ENCODE results near the gene MARCHF6.

Gene MARCHF6

DNA sequence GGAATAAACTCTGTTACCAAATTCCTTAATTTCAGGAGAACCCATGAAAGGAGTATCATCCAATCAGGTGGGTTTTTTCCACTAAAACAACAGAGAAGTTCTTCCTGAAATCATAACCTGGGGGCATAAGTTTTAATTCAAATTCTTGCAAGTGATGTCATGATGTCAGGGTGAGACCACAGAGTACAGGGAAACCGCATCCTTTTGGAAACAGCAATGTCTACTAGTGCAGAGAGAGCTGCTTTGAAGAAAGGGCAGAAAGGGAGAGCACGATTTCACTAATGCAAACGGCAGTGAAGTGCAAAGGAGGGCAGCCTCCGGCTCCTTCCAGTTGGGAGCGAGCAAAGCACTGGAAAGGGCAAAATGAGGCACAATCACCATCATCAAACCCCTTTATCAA is 25.2 kb upstream of the MARCHF6 start:
- H3K27me3 ChIP-seq (ENCODE audit: insufficient read depth, low read length), result peaks cover 40% of the 10 kb centered on the region
- no peak overlapping the region for H3K4me3 ChIP-seq (ENCODE audit: low read length)
- no peaks in the 10 kb centered on the region for H3K9me3 ChIP-seq (ENCODE audit: insufficient read depth, low read depth, low read length)
- no peak overlapping the region for H3K27ac ChIP-seq (ENCODE audit: low read depth, low read length)
- no peaks in the 10 kb centered on the region for H3K4me1 ChIP-seq (ENCODE audit: insufficient read depth, low read length)
- H3K9ac ChIP-seq (ENCODE audit: low read depth, low read length), result no peak overlapping the region
- H3K36me3 ChIP-seq (ENCODE audit: insufficient read depth, low read length), result no peaks in the 10 kb centered on the region
- 85% methylated on average over 5 of the region's 5 CpGs for WGBS

DNA sequence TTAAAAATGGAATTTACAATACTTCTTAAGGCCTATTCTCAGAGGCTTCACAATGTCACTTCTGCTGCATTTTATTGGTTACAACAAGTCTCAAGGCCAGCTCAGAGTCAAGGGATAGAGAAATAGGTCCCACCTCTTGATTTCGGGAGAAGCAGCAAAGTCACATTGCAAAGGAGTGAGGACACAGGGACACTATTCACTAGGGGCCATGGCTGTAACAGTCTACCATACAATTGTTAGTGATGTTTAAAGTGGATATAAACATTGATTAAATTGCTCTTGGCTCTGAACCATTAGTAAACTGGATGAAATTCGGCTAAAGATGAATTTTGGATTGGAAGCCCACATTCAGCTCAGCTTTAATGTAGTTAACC is 24.1 kb upstream of the MARCHF6 start:
- Histone ChIP-seq H3K9ac (ENCODE audit: low read depth, low read length) (no peak overlapping the region), H3K4me3 (ENCODE audit: low read length) (no peak overlapping the region), H3K27ac (ENCODE audit: low read depth, low read length) (no peak overlapping the region), H3K36me3 (ENCODE audit: insufficient read depth, low read length) (no peaks in the 10 kb centered on the region), H3K27me3 (ENCODE audit: insufficient read depth, low read length) (peaks cover 51% of the 10 kb centered on the region), H3K9me3 (ENCODE audit: insufficient read depth, low read depth, low read length) (no peaks in the 10 kb centered on the region), H3K4me1 (ENCODE audit: insufficient read depth, low read length) (no peaks in the 10 kb centered on the region)
- 78% methylated on average over 2 of the region's 2 CpGs for WGBS

DNA sequence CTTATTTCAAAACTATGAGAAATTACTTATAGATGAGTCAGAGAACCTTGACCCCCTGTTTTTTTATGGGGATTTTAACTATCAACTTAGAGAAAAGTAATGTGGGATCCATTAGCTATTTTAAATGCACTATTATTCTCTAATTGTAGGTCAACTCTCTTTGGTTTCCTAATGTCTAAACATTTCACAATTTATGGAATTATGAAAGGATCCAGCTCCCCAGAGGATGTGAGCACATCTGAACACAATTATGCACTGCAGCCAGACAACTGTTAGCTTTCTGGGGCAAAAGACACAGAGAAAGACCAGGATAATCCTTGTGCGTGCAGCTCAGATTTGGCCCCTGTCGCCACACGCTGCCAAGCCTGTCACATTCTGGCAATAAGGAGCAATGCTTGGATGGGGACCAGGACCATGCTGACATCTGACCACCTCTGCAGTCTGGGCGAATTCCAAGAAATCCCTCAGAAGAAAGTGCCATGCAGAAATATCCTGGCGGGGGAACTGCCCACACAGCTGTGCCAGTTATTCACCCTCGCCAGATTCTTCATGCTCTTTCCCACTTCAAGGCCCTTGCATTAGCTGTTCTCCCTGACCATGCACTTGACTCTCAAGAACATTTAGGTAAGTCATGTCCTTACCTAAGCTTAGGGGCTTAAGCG is 23.5 kb upstream of the MARCHF6 start:
- H3K27me3 ChIP-seq (ENCODE audit: insufficient read depth, low read length), result peaks cover 57% of the 10 kb centered on the region
- H3K36me3 ChIP-seq (ENCODE audit: insufficient read depth, low read length), result no peaks in the 10 kb centered on the region
- no peak overlapping the region for H3K27ac ChIP-seq (ENCODE audit: low read depth, low read length)
- no peaks in the 10 kb centered on the region for H3K9me3 ChIP-seq (ENCODE audit: insufficient read depth, low read depth, low read length)
- WGBS, result 93% methylated on average over 7 of the region's 7 CpGs
- H3K4me3 ChIP-seq (ENCODE audit: low read length), result no peak overlapping the region
- H3K4me1 ChIP-seq (ENCODE audit: insufficient read depth, low read length), result no peaks in the 10 kb centered on the region
- no peak overlapping the region for H3K9ac ChIP-seq (ENCODE audit: low read depth, low read length)

DNA sequence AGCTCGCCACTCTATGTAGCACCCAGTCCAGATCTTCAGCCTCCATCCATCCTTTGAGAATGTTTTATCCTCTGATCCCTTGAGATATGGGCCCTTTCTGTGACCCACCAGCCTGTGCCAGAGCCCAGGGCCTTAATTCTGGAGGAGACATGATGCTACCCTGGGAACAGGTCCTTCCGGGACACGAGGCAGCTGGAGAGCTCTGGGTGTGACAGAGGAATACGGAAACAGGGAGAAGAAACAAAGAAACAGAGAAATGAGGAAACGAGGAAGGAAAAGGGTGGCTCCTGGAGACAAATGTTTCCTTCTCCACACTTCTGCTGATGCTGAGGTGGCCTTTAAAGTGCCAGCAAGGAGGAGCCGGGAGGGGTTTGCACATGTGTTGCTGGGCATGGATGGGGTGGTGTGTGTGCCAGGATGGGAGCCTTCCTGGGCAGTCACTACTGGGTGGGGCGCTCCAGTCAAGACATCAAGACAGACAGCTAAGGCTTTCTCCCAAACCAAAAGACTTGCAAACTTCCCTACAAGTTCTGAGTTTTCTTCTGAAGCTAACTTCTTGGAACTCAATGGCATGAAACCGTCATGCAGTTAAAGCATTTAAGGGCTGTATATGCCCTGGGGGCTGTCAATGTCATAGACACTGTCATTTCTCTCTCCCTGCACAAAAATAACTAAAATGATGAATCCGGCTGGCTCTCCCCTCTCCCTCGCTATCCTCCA is 22.8 kb upstream of the MARCHF6 start:
- no peaks in the 10 kb centered on the region for H3K9me3 ChIP-seq (ENCODE audit: insufficient read depth, low read depth, low read length)
- H3K27ac ChIP-seq (ENCODE audit: low read depth, low read length), result no peak overlapping the region
- H3K9ac ChIP-seq (ENCODE audit: low read depth, low read length), result no peak overlapping the region
- H3K36me3 ChIP-seq (ENCODE audit: insufficient read depth, low read length), result no peaks in the 10 kb centered on the region
- peaks cover 64% of the 10 kb centered on the region for H3K27me3 ChIP-seq (ENCODE audit: insufficient read depth, low read length)
- H3K4me1 ChIP-seq (ENCODE audit: insufficient read depth, low read length), result no peaks in the 10 kb centered on the region
- no peak overlapping the region for H3K4me3 ChIP-seq (ENCODE audit: low read length)
- WGBS, result 90% methylated on average over 10 of the region's 10 CpGs

DNA sequence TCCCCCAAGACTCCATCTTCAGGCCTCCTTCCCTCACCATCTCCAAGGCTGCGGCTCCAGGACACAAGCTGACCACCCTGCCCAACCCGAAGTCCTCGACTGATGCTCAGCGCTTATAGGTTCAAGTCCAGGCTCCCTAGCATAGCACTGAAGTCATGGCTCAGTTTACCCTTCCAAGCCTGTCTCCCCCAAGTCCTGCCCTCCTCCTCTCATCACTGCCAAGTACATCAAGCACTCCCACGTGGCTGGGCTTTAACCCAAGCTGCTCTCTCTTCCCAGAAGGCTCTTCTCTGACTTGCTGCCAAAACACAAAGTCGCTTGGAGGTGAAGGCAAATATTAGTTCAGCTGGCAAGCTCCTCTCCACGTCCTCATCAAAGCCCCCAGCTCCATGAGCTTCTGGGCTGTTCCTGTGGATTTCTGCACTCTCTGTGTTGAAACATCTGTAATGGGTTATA is 22.1 kb upstream of the MARCHF6 start:
- Histone ChIP-seq H3K27me3 (ENCODE audit: insufficient read depth, low read length) (peaks cover 67% of the 10 kb centered on the region), H3K27ac (ENCODE audit: low read depth, low read length) (no peak overlapping the region), H3K4me1 (ENCODE audit: insufficient read depth, low read length) (no peaks in the 10 kb centered on the region), H3K9ac (ENCODE audit: low read depth, low read length) (no peak overlapping the region), H3K9me3 (ENCODE audit: insufficient read depth, low read depth, low read length) (no peaks in the 10 kb centered on the region), H3K4me3 (ENCODE audit: low read length) (no peak overlapping the region), H3K36me3 (ENCODE audit: insufficient read depth, low read length) (no peaks in the 10 kb centered on the region)
- WGBS, result 74% methylated on average over 7 of the region's 7 CpGs

DNA sequence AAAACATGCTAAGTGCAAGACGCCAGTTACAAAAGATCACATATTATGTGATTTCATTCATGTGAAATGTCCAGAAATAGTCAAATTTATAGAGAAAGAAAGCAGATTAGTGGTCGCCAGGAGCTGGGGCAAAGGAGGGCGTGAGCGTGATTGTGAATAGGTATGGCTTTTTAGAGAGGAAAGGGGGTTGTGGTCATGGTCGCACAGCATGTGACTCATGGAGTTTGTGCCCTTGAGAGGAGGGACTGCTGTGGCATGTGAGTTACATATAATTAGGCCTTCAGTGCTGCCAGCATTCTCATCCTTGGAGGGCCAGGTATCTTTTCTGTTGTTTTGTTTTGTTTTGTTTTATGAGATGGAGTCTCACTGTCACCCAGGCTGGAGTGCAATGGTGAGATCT is 21.2 kb upstream of the MARCHF6 start:
- WGBS, result 89% methylated on average over 5 of the region's 5 CpGs
- Histone ChIP-seq H3K27me3 (ENCODE audit: insufficient read depth, low read length) (peaks cover 67% of the 10 kb centered on the region), H3K36me3 (ENCODE audit: insufficient read depth, low read length) (no peaks in the 10 kb centered on the region), H3K9me3 (ENCODE audit: insufficient read depth, low read depth, low read length) (no peaks in the 10 kb centered on the region), H3K27ac (ENCODE audit: low read depth, low read length) (no peak overlapping the region), H3K9ac (ENCODE audit: low read depth, low read length) (no peak overlapping the region), H3K4me3 (ENCODE audit: low read length) (no peak overlapping the region), H3K4me1 (ENCODE audit: insufficient read depth, low read length) (no peaks in the 10 kb centered on the region)

DNA sequence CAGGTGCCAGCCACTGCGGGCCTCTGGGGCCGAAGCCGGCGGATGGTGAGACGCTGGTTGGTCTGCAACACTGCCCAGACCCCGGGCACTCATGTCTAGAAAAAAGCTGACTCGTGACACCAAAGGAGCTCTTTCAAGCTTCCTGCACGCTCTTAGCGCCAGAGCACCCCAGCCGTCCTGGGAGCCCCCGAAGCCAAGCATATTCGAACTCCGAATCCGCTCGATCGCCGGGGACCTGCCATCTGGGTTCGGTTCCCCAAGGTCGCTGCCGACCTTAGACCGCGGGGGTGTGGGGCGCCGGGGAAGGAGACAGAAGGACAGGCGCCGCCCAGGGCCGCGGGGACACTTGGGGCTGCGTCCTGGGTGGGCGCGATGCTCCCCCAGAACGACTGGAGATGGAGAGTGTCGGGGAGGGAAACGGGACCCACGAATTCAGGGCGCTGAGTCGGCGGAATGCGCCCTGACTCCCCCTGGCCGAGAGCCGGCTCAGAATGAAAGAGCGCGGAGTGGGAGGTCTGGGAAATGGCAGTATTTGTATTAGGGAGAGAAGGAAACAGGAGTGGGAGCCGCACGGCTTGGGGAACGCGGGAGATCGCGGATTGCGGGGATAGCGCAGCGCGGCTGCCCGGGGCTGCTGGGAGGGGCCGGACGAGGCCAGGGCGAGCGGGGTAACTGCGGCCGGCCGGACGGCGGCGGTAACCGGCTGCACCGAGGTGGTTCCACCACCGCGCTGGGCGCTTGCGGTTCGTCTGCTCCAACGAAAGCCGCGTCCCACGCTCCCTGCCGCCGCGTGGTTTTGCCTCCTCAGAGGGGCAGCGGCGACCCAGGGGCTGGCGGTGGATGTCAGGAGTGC is 20.1 kb upstream of the MARCHF6 start:
- no peaks in the 10 kb centered on the region for H3K36me3 ChIP-seq (ENCODE audit: insufficient read depth, low read length)
- peak overlapping the region; percentile 51 for H3K9ac ChIP-seq (ENCODE audit: low read depth, low read length)
- 2% methylated on average over 81 of the region's 81 CpGs for WGBS
- H3K27me3 ChIP-seq (ENCODE audit: insufficient read depth, low read length), result peaks cover 67% of the 10 kb centered on the region
- no peaks in the 10 kb centered on the region for H3K9me3 ChIP-seq (ENCODE audit: insufficient read depth, low read depth, low read length)
- no peak overlapping the region for H3K27ac ChIP-seq (ENCODE audit: low read depth, low read length)
- peak overlapping the region; percentile 71 for H3K4me3 ChIP-seq (ENCODE audit: low read length)
- H3K4me1 ChIP-seq (ENCODE audit: insufficient read depth, low read length), result no peaks in the 10 kb centered on the region

DNA sequence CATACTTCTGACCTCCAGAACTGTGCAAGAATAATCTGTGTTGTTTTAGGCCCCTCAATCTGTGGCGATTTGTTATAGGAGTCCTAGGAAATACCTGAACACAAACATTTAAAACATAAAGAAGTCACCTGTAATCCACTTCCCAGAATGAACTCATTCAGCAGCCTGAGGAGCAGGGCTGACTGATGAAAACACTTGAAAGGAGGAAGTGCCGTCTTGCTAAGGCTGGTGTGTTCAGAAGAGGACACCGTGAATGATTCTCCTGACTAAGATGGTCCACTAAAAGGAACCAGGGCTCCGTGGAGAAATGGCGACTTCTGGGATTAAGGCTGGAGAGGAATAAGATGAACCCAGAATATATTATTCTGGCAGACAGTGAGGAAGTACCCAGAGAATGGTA is 18.7 kb upstream of the MARCHF6 start:
- Histone ChIP-seq H3K9ac (ENCODE audit: low read depth, low read length) (no peak overlapping the region), H3K9me3 (ENCODE audit: insufficient read depth, low read depth, low read length) (no peaks in the 10 kb centered on the region), H3K36me3 (ENCODE audit: insufficient read depth, low read length) (no peaks in the 10 kb centered on the region), H3K4me3 (ENCODE audit: low read length) (no peak overlapping the region), H3K27ac (ENCODE audit: low read depth, low read length) (no peak overlapping the region), H3K4me1 (ENCODE audit: insufficient read depth, low read length) (peaks cover 3% of the 10 kb centered on the region), H3K27me3 (ENCODE audit: insufficient read depth, low read length) (peaks cover 61% of the 10 kb centered on the region)
- WGBS, result 87% methylated on average over 5 of the region's 5 CpGs

DNA sequence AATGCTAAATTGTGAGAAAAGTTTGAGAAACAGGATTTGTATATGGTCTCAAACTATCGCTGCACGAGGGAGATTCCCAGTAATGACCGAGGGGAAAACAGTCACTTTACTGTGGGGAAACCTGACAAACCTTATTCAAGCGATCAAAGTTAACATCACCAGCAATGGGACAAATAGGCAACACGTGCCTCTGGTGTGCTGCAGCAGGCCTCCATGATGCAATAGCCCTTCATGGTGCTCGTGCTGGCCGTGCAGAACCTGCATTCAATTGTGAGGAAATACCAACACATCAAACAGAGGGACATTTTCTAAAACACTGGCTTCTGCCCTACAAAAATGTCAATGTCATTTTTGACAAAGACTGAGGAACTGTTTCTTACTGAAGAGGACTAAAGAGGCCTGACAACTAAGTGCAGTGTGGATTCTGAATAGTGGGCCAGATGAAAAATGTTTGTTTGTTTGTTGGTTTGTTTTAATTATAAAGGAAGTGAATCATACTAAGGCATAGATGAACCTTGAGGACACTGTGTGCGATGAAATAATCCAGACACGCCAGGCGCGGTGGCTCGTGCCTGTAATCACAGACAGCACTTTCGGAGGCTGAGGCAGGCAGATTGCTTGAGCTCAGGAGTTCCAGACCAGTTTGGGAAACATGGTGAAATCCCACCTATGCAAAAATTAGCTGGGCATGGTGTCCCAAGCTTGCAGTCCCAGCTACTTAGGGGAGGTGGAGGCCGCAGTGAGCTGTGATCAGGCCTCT is 17.6 kb upstream of the MARCHF6 start:
- Histone ChIP-seq H3K27me3 (ENCODE audit: insufficient read depth, low read length) (peaks cover 51% of the 10 kb centered on the region), H3K9ac (ENCODE audit: low read depth, low read length) (no peak overlapping the region), H3K9me3 (ENCODE audit: insufficient read depth, low read depth, low read length) (no peaks in the 10 kb centered on the region), H3K36me3 (ENCODE audit: insufficient read depth, low read length) (no peaks in the 10 kb centered on the region), H3K4me3 (ENCODE audit: low read length) (no peak overlapping the region), H3K27ac (ENCODE audit: low read depth, low read length) (no peak overlapping the region), H3K4me1 (ENCODE audit: insufficient read depth, low read length) (peaks cover 7% of the 10 kb centered on the region)
- 90% methylated on average over 14 of the region's 14 CpGs for WGBS

DNA sequence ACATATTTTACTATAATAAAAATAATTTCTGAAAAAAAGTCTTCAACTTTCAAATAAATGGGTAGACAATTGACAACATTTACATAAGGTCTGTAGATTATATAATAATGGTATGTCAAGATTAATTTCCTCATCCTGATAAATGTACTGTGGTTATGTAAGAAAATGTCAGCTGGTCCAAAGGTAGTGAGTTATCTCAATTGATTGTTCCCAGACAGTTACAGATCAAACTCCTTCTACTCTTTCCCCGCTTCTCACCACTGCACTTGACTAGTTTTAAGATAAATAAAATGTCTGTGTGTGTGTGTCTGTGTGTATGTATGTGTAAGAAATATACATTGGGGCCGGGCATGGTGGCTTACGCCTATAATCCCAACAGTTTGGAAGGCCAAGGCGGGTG is 16.4 kb upstream of the MARCHF6 start:
- WGBS, result 91% methylated on average over 3 of the region's 4 CpGs
- Histone ChIP-seq H3K4me3 (ENCODE audit: low read length) (no peak overlapping the region), H3K27ac (ENCODE audit: low read depth, low read length) (no peak overlapping the region)

More for the DNA sequence above, 16.4 kb upstream of the MARCHF6 start:
- Histone ChIP-seq H3K9me3 (ENCODE audit: insufficient read depth, low read depth, low read length) (no peaks in the 10 kb centered on the region), H3K27me3 (ENCODE audit: insufficient read depth, low read length) (peaks cover 39% of the 10 kb centered on the region), H3K9ac (ENCODE audit: low read depth, low read length) (no peak overlapping the region), H3K36me3 (ENCODE audit: insufficient read depth, low read length) (no peaks in the 10 kb centered on the region), H3K4me1 (ENCODE audit: insufficient read depth, low read length) (peaks cover 7% of the 10 kb centered on the region)

All from HUES64 (cell line).